ENCODE results near the gene SHLD2.
"Not testable (repeated sequence)": the region's sequence is repeated elsewhere in the genome, so short reads cannot be mapped to it uniquely, and the experiment has no call there.

Gene SHLD2

GRCh38 chr10:87085537-87085936, 9.5 kb upstream of the SHLD2 start:
- no peak for DNase-seq (ENCODE audit: low read depth in 2 of 2)

- no peak for DNase-seq (ENCODE audit: low read depth in 2 of 2)
Observed at GRCh38 chr10:87089746-87090145, 5.3 kb upstream of the SHLD2 start.

- no peak for DNase-seq (ENCODE audit: low read depth in 2 of 2)
Observed at GRCh38 chr10:87090779-87091178, 4.2 kb upstream of the SHLD2 start.

- DNase-seq (ENCODE audit: low read depth in 2 of 2) = no peak
Observed at GRCh38 chr10:87092376-87092860, 2.6 kb upstream of the SHLD2 start.

- DNase-seq (ENCODE audit: low read depth in 2 of 2) = no peak
Observed at GRCh38 chr10:87092861-87093631, 2.0 kb upstream of the SHLD2 start.

GRCh38 chr10:87093632-87094372, 1.2 kb upstream of the SHLD2 start:
- DNase-seq (ENCODE audit: low read depth in 2 of 2) = peak; percentile 57 to 69

- peak; percentile 42 to 54 for DNase-seq (ENCODE audit: low read depth in 2 of 2)
Observed at GRCh38 chr10:87095236-87095945, 385 bp downstream of the SHLD2 start.

GRCh38 chr10:87101996-87102395, 7.0 kb downstream of the SHLD2 start:
- DNase-seq (ENCODE audit: low read depth in 2 of 2) = no peak

- not testable (repeated sequence) for DNase-seq (ENCODE audit: low read depth in 2 of 2)
Observed at GRCh38 chr10:87104727-87105126, 9.7 kb downstream of the SHLD2 start.

- DNase-seq (ENCODE audit: low read depth in 2 of 2) = no peak
Observed at GRCh38 chr10:87105446-87106124, 10.6 kb downstream of the SHLD2 start.

GRCh38 chr10:87118122-87118521, 23.1 kb downstream of the SHLD2 start:
- DNase-seq (ENCODE audit: low read depth in 2 of 2) = not testable (repeated sequence)

- not testable (repeated sequence) for DNase-seq (ENCODE audit: low read depth in 2 of 2)
Observed at GRCh38 chr10:87119029-87119428, 24.0 kb downstream of the SHLD2 start.

GRCh38 chr10:87123351-87123750, 28.3 kb downstream of the SHLD2 start:
- not testable (repeated sequence) for DNase-seq (ENCODE audit: low read depth in 2 of 2)

- DNase-seq (ENCODE audit: low read depth in 2 of 2) = not testable (repeated sequence)
Observed at GRCh38 chr10:87127048-87127447, 32.0 kb downstream of the SHLD2 start.

GRCh38 chr10:87127607-87128156, 32.7 kb downstream of the SHLD2 start:
- not testable (repeated sequence) for DNase-seq (ENCODE audit: low read depth in 2 of 2)

GRCh38 chr10:87132176-87132575, 37.2 kb downstream of the SHLD2 start:
- not testable (repeated sequence) for DNase-seq (ENCODE audit: low read depth in 2 of 2)

GRCh38 chr10:87133936-87134335, 38.9 kb downstream of the SHLD2 start:
- DNase-seq (ENCODE audit: low read depth in 2 of 2) = not testable (repeated sequence)

GRCh38 chr10:87134440-87134839, 39.4 kb downstream of the SHLD2 start:
- DNase-seq (ENCODE audit: low read depth in 2 of 2) = not testable (repeated sequence)

- DNase-seq (ENCODE audit: low read depth in 2 of 2) = not testable (repeated sequence)
Observed at GRCh38 chr10:87137478-87137877, 42.5 kb downstream of the SHLD2 start.

GRCh38 chr10:87142230-87143108, 47.5 kb downstream of the SHLD2 start:
- DNase-seq (ENCODE audit: low read depth in 2 of 2) = not testable (repeated sequence)

Measured in activated CD4-positive, alpha-beta T cell treated with anti-CD3 and anti-CD28 coated beads for 24 hours (primary cell).